Fibroblast of pulmonary artery (primary cell): ENCODE measurements around the gene IQSEC1.

Experiments
- DNase-seq: peaks from one replicate; pipeline ENCODE4 v3.0.0-alpha.2; 2010; ENCODE audit warnings: low read depth
- H3K4me3 ChIP-seq: replicated peaks from 2 replicates; pipeline ENCODE4 v1.5.1; 2011; ENCODE audit warnings: low read depth, mild to moderate bottlenecking, control low read depth, low read length, moderate library complexity
- CTCF ChIP-seq: IDR thresholded peaks from 2 replicates; pipeline ENCODE4 v1.5.1; 2011; ENCODE audit warnings: mild to moderate bottlenecking, control low read depth, low read length, inconsistent platforms; ENCODE audit errors: missing control alignments

IQSEC1 gene

GRCh38 chr3:12946649-12947316 is 126.4 kb downstream of the IQSEC1 start:
- H3K4me3 ChIP-seq = no peak overlapping the region
- DNase-seq = no peak
- no peak for TF ChIP-seq CTCF

- TF ChIP-seq CTCF = no peak
- H3K4me3 ChIP-seq = no peak overlapping the region
- DNase-seq = no peak
Observed at GRCh38 chr3:12946251-12946648, 127.0 kb downstream of the IQSEC1 start.

- DNase-seq = no peak
- TF ChIP-seq CTCF = no peak
- H3K4me3 ChIP-seq = no peak overlapping the region
Observed at GRCh38 chr3:12944849-12945248, 128.4 kb downstream of the IQSEC1 start.

- no peak overlapping the region for H3K4me3 ChIP-seq
- DNase-seq = no peak
- no peak for TF ChIP-seq CTCF
Observed at GRCh38 chr3:12944413-12944812, 128.8 kb downstream of the IQSEC1 start.

- no peak for TF ChIP-seq CTCF
- H3K4me3 ChIP-seq = no peak overlapping the region
- no peak for DNase-seq
Observed at GRCh38 chr3:12943124-12944021, 129.9 kb downstream of the IQSEC1 start.

- no peak overlapping the region for H3K4me3 ChIP-seq
- DNase-seq = no peak
- no peak for TF ChIP-seq CTCF
Observed at GRCh38 chr3:12941495-12942023, 131.7 kb downstream of the IQSEC1 start.
